Esophagus squamous epithelium (tissue), 5 donors: Measurements from ENCODE around the gene FBLN5. TPM values are rescaled to one million over a fixed set of nuclear protein-coding genes. Genes with fewer than 3 reads are reported as not detected.
A peak's percentile ranks its signal among the peaks of the same experiment; 100 is the strongest.

Experiments used
- DNase-seq: peaks from one replicate; lab custom pipeline; 2025; lab: John Stamatoyannopoulos, UW
- H3K27ac ChIP-seq, 4 donors: fragments of 200-600 bp; sonication (generic); one replicate each; pipeline ENCODE4 v1.5.1; 2016 to 2019; ENCODE audit warnings: mild to moderate bottlenecking in 1 of 4
- H3K27me3 ChIP-seq, 4 donors: fragments of 200-600 bp; sonication (generic); 1 replicate in 3 of 4; 2 replicates in 1 of 4; pipeline versions ENCODE4 v1.5.1 to v1.6.0; 2017 to 2021; ENCODE audit warnings: antibody characterized with exemption in 1 of 4
- H3K36me3 ChIP-seq, 3 donors: fragments of 200-600 bp; sonication (generic); one replicate each; pipeline ENCODE4 v1.5.1; 2016 to 2019
- H3K4me1 ChIP-seq, 3 donors: fragments of 200-600 bp; sonication (generic); one replicate each; pipeline ENCODE4 v1.5.1; 2017 to 2019
- H3K4me3 ChIP-seq, 4 donors: fragments of 200-600 bp; sonication (generic); 1 replicate in 3 of 4; 2 replicates in 1 of 4; pipeline ENCODE4 v1.5.1; 2016 to 2019; ENCODE audit warnings: mild to moderate bottlenecking in 2 of 4, moderate library complexity in 1 of 4
- H3K9me3 ChIP-seq, 3 donors: fragments of 200-600 bp; sonication (generic); one replicate each; pipeline ENCODE4 v1.5.1; 2016 to 2019
- POLR2A ChIP-seq, 4 donors: fragments of 450-650 bp; IDR thresholded peaks; one replicate each; pipeline ENCODE4 v1.6.1; 2017; ENCODE audit warnings: antibody characterized with exemption in 4 of 4, mild to moderate bottlenecking in 4 of 4, moderate library complexity in 3 of 4
- WGBS, 2 donors: methylation state at CpG; one replicate each; pipeline ENCODE4 v1.1.5; 2018; 5-methylcytosine and 5-hydroxymethylcytosine counted together
- intact Hi-C: fragments of 100-400 bp; cut with DNase I; formaldehyde crosslinking; loops from one replicate; pipeline ENCODE4 v1.15.0; 2022
- total RNA-seq, 4 donors: library from RNA; depleted of rRNA; stranded (reverse); fragments of >200 nt; gene quantifications; one replicate each; pipeline ENCODE4 v1.1.0, GENCODE V29; 2016
- TF ChIP-seq, protein P1 (sequence below), 6 experiments: fragments of 450-650 bp in 4 of 6; fragments of 200-600 bp in 2 of 6; sonication (generic) in 2 of 6; IDR thresholded peaks; one replicate each; pipeline ENCODE4 v1.5.1; 2016 to 2019; ENCODE audit warnings: antibody characterized with exemption in 6 of 6, mild to moderate bottlenecking in 4 of 6, moderate library complexity in 4 of 6
- donor health status: DM: yes; HTN: yes; CAD: no.

Gene FBLN5
- total RNA-seq, 4 donors from 2014 or later: 1.2 to 83.5 (median 8.0) TPM

DNA sequence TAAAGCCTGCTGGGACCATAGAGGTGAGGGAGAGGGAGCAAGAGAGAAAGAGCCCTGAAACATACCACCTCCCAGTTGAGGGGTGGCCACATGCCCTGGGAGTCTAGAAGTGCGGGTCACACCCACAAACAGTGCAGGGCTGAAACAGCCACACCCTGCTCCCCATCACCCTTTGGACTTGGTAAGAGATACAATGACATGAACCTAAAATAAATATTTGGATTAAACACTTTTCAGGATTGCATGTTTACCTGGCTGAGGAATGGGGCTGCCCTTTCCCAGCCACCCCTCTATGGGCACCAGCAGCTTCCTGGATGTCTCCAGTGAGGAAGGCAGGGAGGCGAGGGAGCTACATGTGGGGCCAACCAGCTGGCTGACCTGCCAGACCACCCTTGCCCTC, 41.1 kb downstream of the FBLN5 start:
- H3K27ac ChIP-seq: no peak overlapping the region
- H3K4me3 ChIP-seq: no peak overlapping the region
- DNase-seq: no peak
- 91 to 100% methylated on average over 1 to 2 of the region's 2 CpGs for WGBS, 2 donors
- peaks cover 0 to 8% (median 3%) of the 10 kb centered on the region in 3 donors for H3K4me1 ChIP-seq
- no peaks in the 10 kb centered on the region for H3K36me3 ChIP-seq
- peaks cover 0 to 5% (median 0%) of the 10 kb centered on the region in 4 donors for H3K27me3 ChIP-seq
- no peak for TF ChIP-seq POLR2A (IDR thresholded peaks at IDR 0.05)
- TF ChIP-seq, protein P1, sequence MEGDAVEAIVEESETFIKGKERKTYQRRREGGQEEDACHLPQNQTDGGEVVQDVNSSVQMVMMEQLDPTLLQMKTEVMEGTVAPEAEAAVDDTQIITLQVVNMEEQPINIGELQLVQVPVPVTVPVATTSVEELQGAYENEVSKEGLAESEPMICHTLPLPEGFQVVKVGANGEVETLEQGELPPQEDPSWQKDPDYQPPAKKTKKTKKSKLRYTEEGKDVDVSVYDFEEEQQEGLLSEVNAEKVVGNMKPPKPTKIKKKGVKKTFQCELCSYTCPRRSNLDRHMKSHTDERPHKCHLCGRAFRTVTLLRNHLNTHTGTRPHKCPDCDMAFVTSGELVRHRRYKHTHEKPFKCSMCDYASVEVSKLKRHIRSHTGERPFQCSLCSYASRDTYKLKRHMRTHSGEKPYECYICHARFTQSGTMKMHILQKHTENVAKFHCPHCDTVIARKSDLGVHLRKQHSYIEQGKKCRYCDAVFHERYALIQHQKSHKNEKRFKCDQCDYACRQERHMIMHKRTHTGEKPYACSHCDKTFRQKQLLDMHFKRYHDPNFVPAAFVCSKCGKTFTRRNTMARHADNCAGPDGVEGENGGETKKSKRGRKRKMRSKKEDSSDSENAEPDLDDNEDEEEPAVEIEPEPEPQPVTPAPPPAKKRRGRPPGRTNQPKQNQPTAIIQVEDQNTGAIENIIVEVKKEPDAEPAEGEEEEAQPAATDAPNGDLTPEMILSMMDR (IDR thresholded peaks at IDR 0.05): no peak
- H3K9me3 ChIP-seq: no peaks in the 10 kb centered on the region
- intact Hi-C loops: loop anchor here (10.0 kb wide), 1 partner anchor 252 kb away; no protein-coding TSS in a partner anchor

DNA sequence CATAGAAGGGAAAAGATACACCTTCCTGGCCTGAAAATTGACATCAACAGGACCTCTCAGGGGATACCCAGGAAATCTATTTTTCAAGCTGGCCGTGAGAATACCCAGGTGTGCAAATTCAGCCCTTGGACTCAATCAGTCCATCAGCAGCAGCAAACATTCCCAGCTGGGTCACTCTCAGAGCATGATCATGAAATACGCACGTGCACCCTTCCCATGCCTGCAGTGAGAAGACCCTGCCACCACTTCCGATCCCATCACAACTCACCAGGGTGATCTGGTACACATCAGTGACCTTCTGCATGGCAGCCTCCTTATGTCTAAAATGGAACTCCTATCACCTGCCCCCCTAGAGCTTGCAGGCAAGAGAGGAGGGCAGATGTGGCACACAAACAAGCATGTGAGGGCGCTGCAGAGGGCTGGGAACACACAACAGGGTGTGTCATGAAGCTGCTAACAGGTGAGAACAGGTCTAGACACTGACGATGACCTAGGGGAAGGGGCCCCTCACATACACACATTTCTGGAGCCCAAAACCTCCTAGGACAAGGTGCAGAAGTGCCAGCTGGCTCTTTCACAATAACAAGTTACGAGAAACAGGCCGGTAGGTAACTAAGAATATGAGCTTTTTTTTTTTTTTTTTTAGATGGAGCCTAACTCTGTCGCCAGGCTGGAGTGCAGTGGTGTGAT, 42.4 kb downstream of the FBLN5 start:
- 73 to 83% methylated on average over 6 to 8 of the region's 9 CpGs for WGBS, 2 donors
- Histone ChIP-seq H3K36me3 (no peaks in the 10 kb centered on the region), H3K4me1 (peaks cover 0 to 5% (median 0%) of the 10 kb centered on the region in 3 donors), H3K27me3 (peaks cover 0 to 5% (median 0%) of the 10 kb centered on the region in 4 donors), H3K4me3 (no peak overlapping the region), H3K27ac (no peak overlapping the region), H3K9me3 (no peaks in the 10 kb centered on the region)
- TF ChIP-seq, protein P1 (IDR thresholded peaks at IDR 0.05): no peak
- TF ChIP-seq POLR2A (IDR thresholded peaks at IDR 0.05): no peak
- intact Hi-C loops: loop anchor here (10.0 kb wide), 1 partner anchor 250 kb away; no protein-coding TSS in a partner anchor
- DNase-seq: no peak

DNA sequence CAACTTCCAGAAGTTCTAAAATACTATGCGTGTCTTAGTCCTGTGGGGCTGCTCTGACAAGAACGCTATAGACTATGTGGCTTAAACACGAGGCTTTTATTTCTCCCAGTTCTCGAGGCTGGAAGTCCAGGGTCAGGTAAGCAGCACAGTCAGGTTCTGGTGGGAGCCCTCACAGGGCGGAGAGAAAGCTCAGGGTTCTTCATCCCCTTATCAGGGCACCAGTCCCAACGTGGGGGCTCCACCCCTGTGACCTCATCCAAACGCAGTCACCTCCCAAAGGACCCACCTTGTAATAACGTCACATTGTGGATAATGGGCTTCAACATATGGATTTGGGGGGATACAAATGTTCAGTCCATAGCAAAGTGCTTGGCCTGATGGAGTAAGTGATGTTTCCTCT, 43.0 kb downstream of the FBLN5 start:
- WGBS, 2 donors: 75 to 85% methylated on average over 7 to 8 of the region's 8 CpGs
- intact Hi-C loops: loop anchor here (10.0 kb wide), 1 partner anchor 250 kb away; no protein-coding TSS in a partner anchor
- no peak for TF ChIP-seq POLR2A (IDR thresholded peaks at IDR 0.05)
- TF ChIP-seq, protein P1 (IDR thresholded peaks at IDR 0.05): no peak

DNA sequence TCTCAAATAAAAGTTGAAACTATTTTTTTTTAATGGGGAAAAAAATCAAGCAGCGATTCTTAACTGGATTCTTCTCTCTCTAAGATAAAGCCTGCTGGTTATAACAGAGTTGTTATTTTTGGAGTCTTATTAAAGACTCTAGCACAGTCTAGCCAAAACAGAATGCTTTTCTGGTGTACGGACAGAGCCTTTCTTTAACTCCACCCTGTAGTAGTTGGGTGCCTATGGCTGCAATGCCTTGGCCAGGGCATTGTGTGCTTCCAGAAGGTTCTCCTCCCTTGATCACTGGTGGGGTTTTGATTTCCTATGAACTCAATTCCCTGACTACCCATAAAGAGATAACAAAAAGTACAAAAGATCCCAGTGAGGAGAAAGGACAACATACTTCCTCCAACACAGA, 44.4 kb downstream of the FBLN5 start:
- WGBS, 2 donors: 41 to 66% methylated on average over 2 of the region's 2 CpGs

More for the DNA sequence above, 43.0 kb downstream of the FBLN5 start:
- peaks cover 0 to 5% (median 0%) of the 10 kb centered on the region in 4 donors for H3K27me3 ChIP-seq
- H3K4me3 ChIP-seq: no peak overlapping the region
- peaks cover 0 to 10% (median 0%) of the 10 kb centered on the region in 3 donors for H3K4me1 ChIP-seq
- H3K27ac ChIP-seq: no peak overlapping the region
- H3K36me3 ChIP-seq: no peaks in the 10 kb centered on the region
- H3K9me3 ChIP-seq: no peaks in the 10 kb centered on the region
- no peak for DNase-seq

More for the DNA sequence above, 44.4 kb downstream of the FBLN5 start:
- H3K4me1 ChIP-seq: peaks cover 0 to 22% (median 3%) of the 10 kb centered on the region in 3 donors
- TF ChIP-seq, protein P1 (IDR thresholded peaks at IDR 0.05): no peak
- no peak for TF ChIP-seq POLR2A (IDR thresholded peaks at IDR 0.05)
- H3K9me3 ChIP-seq: no peaks in the 10 kb centered on the region
- DNase-seq: no peak
- H3K36me3 ChIP-seq: no peaks in the 10 kb centered on the region
- no peak overlapping the region for H3K4me3 ChIP-seq
- intact Hi-C loops: loop anchor here (10.0 kb wide), 1 partner anchor 248 kb away; no protein-coding TSS in a partner anchor
- peaks cover 0 to 5% (median 0%) of the 10 kb centered on the region in 4 donors for H3K27me3 ChIP-seq
- peak overlapping the region in 3 of 4 donors; percentile 11 to 44 (median 34) for H3K27ac ChIP-seq
